GM12878 (cell line): ENCODE data around the gene CDK16. TPM values are rescaled to one million over a fixed set of nuclear protein-coding genes. Genes with fewer than 3 reads are reported as not detected.

Experiments
- ATAC-seq: fragments of 200-7000 bp; cut with Tn5 transposase; 3 replicates; pipeline ENCODE4 v1.9.1; 2020; ENCODE audit warnings: mild to moderate bottlenecking, moderate library complexity
- BruUV-seq: library from RNA; stranded (reverse); fragments of 400-500 nt; replicated peaks from 2 replicates; lab custom pipeline; 2021; lab: Mats Ljungman, UMichigan
- CTCF ChIA-PET: fragments of 300-600 bp; sonication (Branson Sonifier 250); formaldehyde crosslinking; extraction: SDS; loops from one replicate; lab custom pipeline; 2021; ENCODE audit warnings: inconsistent platforms; lab: Yijun Ruan, JAX
- POLR2A ChIA-PET: fragments of 350-600 bp; formaldehyde crosslinking; extraction: SDS; loops from one replicate; lab custom pipeline; 2021; ENCODE audit warnings: inconsistent platforms; lab: Charles Lee
- RAD21 ChIA-PET: fragments of 300-600 bp; sonication (Branson Sonifier 250); formaldehyde crosslinking; loops from one replicate; lab custom pipeline; 2023; ENCODE audit warnings: antibody characterized with exemption; ENCODE audit not compliant: unreplicated experiment; lab: Charles Lee
- SMC1A ChIA-PET: fragments of 300-600 bp; sonication (Branson Sonifier 250); formaldehyde crosslinking; loops from one replicate; lab custom pipeline; 2023; ENCODE audit not compliant: unreplicated experiment, uncharacterized antibody; lab: Charles Lee
- DNase-seq: peaks from one replicate; pipeline ENCODE4 v3.0.0-alpha.2; 2011; ENCODE audit warnings: low read depth, low spot score
- FAIRE-seq: peaks from 3 replicates; lab custom pipeline; 2011; peaks lifted over from hg19 to GRCh38; lab: Jason Lieb, UNC
- H2AFZ ChIP-seq: 2 replicates; pipeline ENCODE4 v1.6.0; 2011; ENCODE audit warnings: low read depth, low read length, control low read depth; ENCODE audit not compliant: control insufficient read depth
- H3K27ac ChIP-seq: 2 replicates; pipeline ENCODE4 v1.5.1; 2011; ENCODE audit warnings: control low read depth; ENCODE audit not compliant: control insufficient read depth, insufficient read depth
- H3K27me3 ChIP-seq, 2 experiments: replicated peaks in 1 of 2; 2 replicates each; pipeline versions ENCODE4 v1.6.0 to v1.6.1; 2011; ENCODE audit warnings: low read length in 1 of 2; ENCODE audit not compliant: control insufficient read depth in 2 of 2, insufficient read depth in 2 of 2
- H3K36me3 ChIP-seq, 2 experiments: 2 replicates each; pipeline ENCODE4 v1.5.1; 2011; ENCODE audit warnings: low read length in 1 of 2; ENCODE audit not compliant: control insufficient read depth in 2 of 2, insufficient read depth in 2 of 2
- H3K4me1 ChIP-seq: 2 replicates; pipeline ENCODE4 v1.6.1; 2011; ENCODE audit warnings: mild to moderate bottlenecking, low read length, moderate library complexity, mixed read lengths; ENCODE audit not compliant: control insufficient read depth, insufficient read depth
- H3K4me2 ChIP-seq: 2 replicates; pipeline ENCODE4 v1.6.0; 2011; ENCODE audit warnings: control low read depth; ENCODE audit not compliant: control insufficient read depth, insufficient read depth
- H3K4me3 ChIP-seq: fragments of 200-600 bp; sonication (generic); 2 replicates; pipeline ENCODE4 v1.5.1; 2016
- H3K79me2 ChIP-seq: 2 replicates; pipeline ENCODE4 v1.6.0; 2011; ENCODE audit warnings: low read length; ENCODE audit not compliant: control insufficient read depth, insufficient read depth
- H3K9ac ChIP-seq: 2 replicates; pipeline ENCODE4 v1.8.0; 2011; ENCODE audit warnings: low read length, control low read depth, mixed read lengths; ENCODE audit not compliant: control insufficient read depth, insufficient read depth
- H3K9me3 ChIP-seq: replicated peaks from 3 replicates; pipeline ENCODE4 v1.5.1; 2011; ENCODE audit warnings: mild to moderate bottlenecking, low read length; ENCODE audit not compliant: control insufficient read depth, insufficient read depth
- H4K20me1 ChIP-seq: 2 replicates; pipeline ENCODE4 v1.6.0; 2011; ENCODE audit not compliant: control insufficient read depth, insufficient read depth
- BACH1 ChIP-seq: fragments of 450-650 bp; IDR thresholded peaks from 2 replicates; pipeline ENCODE4 v1.6.1; 2017; ENCODE audit warnings: mild to moderate bottlenecking, borderline replicate concordance
- BMI1 ChIP-seq: fragments of 450-650 bp; IDR thresholded peaks from 2 replicates; pipeline ENCODE4 v1.6.1; 2016; ENCODE audit warnings: mild to moderate bottlenecking, moderate library complexity, borderline replicate concordance
- CBFB ChIP-seq: IDR thresholded peaks from 2 replicates; pipeline ENCODE4 v1.6.1; 2016; ENCODE audit warnings: antibody characterized with exemption, low read depth
- CHD4 ChIP-seq: fragments of 200-600 bp; sonication (generic); IDR thresholded peaks from 2 replicates; pipeline ENCODE4 v1.6.1; 2016; ENCODE audit warnings: mild to moderate bottlenecking
- CREB1 ChIP-seq: IDR thresholded peaks from 2 replicates; pipeline ENCODE4 v1.6.1; 2012; ENCODE audit warnings: low read depth, mild to moderate bottlenecking, inconsistent platforms
- EGR1 ChIP-seq, 2 experiments: IDR thresholded peaks; 1 replicate in 1 of 2; 2 replicates in 1 of 2; pipeline ENCODE4 v1.6.1; 2011 to 2012; ENCODE audit warnings: low read depth in 2 of 2, low read length in 2 of 2, borderline replicate concordance in 1 of 2, mild to moderate bottlenecking in 1 of 2, moderate library complexity in 1 of 2
- FOXM1 ChIP-seq: IDR thresholded peaks from 2 replicates; pipeline ENCODE4 v1.6.1; 2012; ENCODE audit warnings: low read depth, mild to moderate bottlenecking, inconsistent platforms, low read length, moderate library complexity
- GABPA ChIP-seq: IDR thresholded peaks from 2 replicates; pipeline ENCODE4 v1.6.1; 2014; ENCODE audit warnings: antibody characterized with exemption, low read depth, mild to moderate bottlenecking, inconsistent platforms
- IKZF1 ChIP-seq: fragments of 450-650 bp; conservative IDR thresholded peaks from 2 replicates; pipeline ENCODE4 v1.6.1; 2017; ENCODE audit warnings: antibody characterized with exemption, mild to moderate bottlenecking
- NR2C1 ChIP-seq: fragments of 450-650 bp; IDR thresholded peaks from 2 replicates; pipeline ENCODE4 v1.6.1; 2017; ENCODE audit warnings: antibody characterized with exemption, mild to moderate bottlenecking, moderate library complexity
- PML ChIP-seq: IDR thresholded peaks from 2 replicates; pipeline ENCODE4 v1.6.1; 2012; ENCODE audit warnings: low read length, inconsistent platforms
- POLR2A ChIP-seq: IDR thresholded peaks from 2 replicates; pipeline ENCODE4 v1.6.1; 2011; ENCODE audit warnings: low read depth, mild to moderate bottlenecking, low read length
- POU2F2 ChIP-seq: IDR thresholded peaks from 3 replicates; pipeline ENCODE4 v1.6.1; 2011; ENCODE audit warnings: low read depth, mild to moderate bottlenecking, low read length, borderline replicate concordance
- RAD51 ChIP-seq: fragments of 450-650 bp; IDR thresholded peaks from 2 replicates; pipeline ENCODE4 v1.6.1; 2016; ENCODE audit warnings: moderate library complexity, mild to moderate bottlenecking, inconsistent platforms
- SMAD1 ChIP-seq: fragments of 450-650 bp; IDR thresholded peaks from 2 replicates; pipeline ENCODE4 v1.6.1; 2018; ENCODE audit warnings: mild to moderate bottlenecking, low read depth; ENCODE audit not compliant: partially characterized antibody
- SPI1 ChIP-seq: IDR thresholded peaks from 2 replicates; pipeline ENCODE4 v1.6.1; 2011; ENCODE audit warnings: low read depth, mild to moderate bottlenecking, low read length, moderate library complexity, borderline replicate concordance; ENCODE audit not compliant: insufficient read depth
- TAF1 ChIP-seq: IDR thresholded peaks from 2 replicates; pipeline ENCODE4 v1.6.1; 2011; ENCODE audit warnings: mild to moderate bottlenecking, low read depth, low read length, borderline replicate concordance
- TCF3 ChIP-seq: IDR thresholded peaks from 2 replicates; pipeline ENCODE4 v1.6.1; 2012; ENCODE audit warnings: low read depth, mild to moderate bottlenecking, low read length, borderline replicate concordance; ENCODE audit not compliant: insufficient read depth
- YY1 ChIP-seq: IDR thresholded peaks from 2 replicates; pipeline ENCODE4 v1.6.1; 2011; ENCODE audit warnings: low read depth, mild to moderate bottlenecking, low read length
- WGBS: methylation state at CpG from one replicate; pipeline ENCODE4 v1.1.6; 2016; ENCODE audit warnings: low lambda C conversion rate; ENCODE audit not compliant: insufficient replicate concordance, insufficient coverage; ENCODE audit errors: missing lambda C conversion rate; 5-methylcytosine and 5-hydroxymethylcytosine counted together
- in situ Hi-C: fragments of 300-500 bp; cut with MboI; formaldehyde crosslinking; loops from 9 replicates; pipeline ENCODE4 v1.14.3; 2018; ENCODE audit warnings: mixed read lengths
- intact Hi-C: fragments of 100-400 bp; cut with micrococcal nuclease; formaldehyde crosslinking; loops from one replicate; pipeline ENCODE4 v1.14.2; 2022; ENCODE audit not compliant: unreplicated experiment
- polyA plus RNA-seq, 11 experiments: library from polyadenylated mRNA; depleted of rRNA in 4 of 11; unstranded in 6 of 11; stranded (reverse) in 5 of 11; fragments of >200 nt; fragmentation: Nextera tagmentation in 4 of 11; fragmentation: Illumina TruSeq in 1 of 11; extraction: Ambion mirVana in 4 of 11; extraction: Trizol in 1 of 11; gene quantifications; 1 replicate in 1 of 11; 2 replicates in 10 of 11; pipeline versions ENCODE4 v1.2.1 to v1.2.3, GENCODE V29; 2011 to 2016; ENCODE audit warnings: inconsistent platforms in 2 of 11, missing spikeins in 2 of 11, low read depth in 1 of 11
- total RNA-seq, 4 experiments: library from RNA; depleted of rRNA in 3 of 4; stranded (reverse); fragments of >200 nt in 3 of 4; fragmentation: Illumina TruSeq in 1 of 4; extraction: Trizol in 1 of 4; gene quantifications; 2 replicates each; pipeline versions ENCODE4 v1.2.1 to v1.2.3, GENCODE V29; 2013 to 2021
- TF ChIP-seq, protein P1 (sequence below): fragments of 450-650 bp; conservative IDR thresholded peaks from 2 replicates; pipeline ENCODE4 v1.6.1; 2017; ENCODE audit warnings: mild to moderate bottlenecking, moderate library complexity
- TF ChIP-seq, protein P2 (sequence below), 3 experiments: IDR thresholded peaks in 2 of 3; conservative IDR thresholded peaks in 1 of 3; 2 replicates each; pipeline ENCODE4 v1.5.1; 2011; ENCODE audit warnings: low read depth in 3 of 3, low read length in 3 of 3, mild to moderate bottlenecking in 3 of 3, control low read depth in 2 of 3, moderate library complexity in 2 of 3, inconsistent platforms in 1 of 3, mixed read lengths in 1 of 3; ENCODE audit not compliant: control insufficient read depth in 2 of 3, insufficient read depth in 1 of 3; ENCODE audit errors: extremely low read depth in 1 of 3

The CDK16 gene
- total and polyA plus RNA-seq, 10 of the 15 experiments (the other 5 are each of a cell fraction or from before 2014, with no cell fraction given): 2.4 to 75.1 (median 48.2) TPM

DNA sequence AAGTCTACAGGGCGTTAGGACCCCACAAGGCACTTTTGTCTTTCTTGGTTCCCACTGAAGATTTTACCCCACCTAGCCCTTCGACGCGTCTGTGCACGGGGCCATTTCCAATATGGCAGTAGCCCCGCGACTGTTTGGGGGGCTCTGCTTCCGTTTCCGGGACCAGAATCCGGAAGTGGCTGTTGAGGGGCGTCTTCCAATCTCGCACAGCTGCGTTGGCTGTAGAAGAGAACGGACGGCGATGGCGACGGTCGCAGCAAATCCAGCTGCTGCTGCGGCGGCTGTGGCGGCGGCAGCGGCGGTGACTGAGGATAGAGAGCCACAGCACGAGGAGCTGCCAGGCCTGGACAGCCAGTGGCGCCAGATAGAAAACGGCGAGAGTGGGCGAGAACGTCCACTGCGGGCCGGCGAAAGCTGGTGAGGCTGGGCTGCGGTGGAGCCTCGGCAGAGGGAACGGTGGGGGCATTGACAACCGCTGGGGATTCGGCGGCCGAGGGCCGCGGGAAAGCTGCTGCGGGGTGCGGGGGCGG lies 14.4 kb downstream of the CDK16 start, which contains the start of gene USP11:
Gene USP11 (plus strand): TSS at position 207 of the 530 bp plus-strand sequence. CDS start 35 bp downstream, at position 242.
- SMC1A ChIA-PET: interaction anchor here (1.3 to 1.6 kb wide), 2 partner anchors 15 to 152 kb away, joined by 3 to 6 read pairs; no protein-coding TSS in a partner anchor
- DNase-seq (no peak), ATAC-seq (peak; percentile 65), FAIRE-seq (no peak)
- 28% methylated on average over 44 of the region's 46 CpGs for WGBS
- H3K4me2 ChIP-seq: peak within 1 kb of the TSS; percentile 26; the same call in 1 of the 2 replicates
- RAD21 ChIA-PET: interaction anchor here (0.6 to 2.4 kb wide), 5 partner anchors 15 to 672 kb away, joined by 3 to 9 read pairs (median 5); partner anchors contain the start of gene CDK16
- H4K20me1 ChIP-seq: no peaks in the 10 kb centered on the region
- H3K9ac ChIP-seq: peak within 1 kb of the TSS; percentile 76
- peak within 1 kb of the TSS; percentile 16 for H2AFZ ChIP-seq
- POLR2A ChIA-PET: interaction anchor here (0.6 to 2.7 kb wide), 9 partner anchors 15 to 1452 kb away, joined by 3 to 29 read pairs (median 4); partner anchors contain the start of genes CDK16, NDUFB11 and RBM10
- no peaks in the 10 kb centered on the region for H3K27me3 ChIP-seq
- intact Hi-C loops (loop anchor here (2.0 to 5.0 kb wide), 2 partner anchors 129 to 250 kb away; partner anchors contain the start of gene ZNF41), in situ Hi-C loops (no loop called here)
- H3K79me2 ChIP-seq: peaks cover 16% of the 10 kb centered on the region
- H3K36me3 ChIP-seq: peaks cover 4 to 7% of the 10 kb centered on the region in 2 experiments; a peak in 2 of 4 replicates
- H3K4me3 ChIP-seq: peak within 1 kb of the TSS; percentile 68; the same call in 1 of the 2 replicates
- H3K9me3 ChIP-seq: no peaks in the 10 kb centered on the region
- H3K4me1 ChIP-seq: no peaks in the 10 kb centered on the region
- no TSS peak for BruUV-seq
- CTCF ChIA-PET: interaction anchor here (1.0 kb wide), 2 partner anchors 15 to 129 kb away, joined by 4 to 5 read pairs; partner anchors contain the start of gene CDK16
- H3K27ac ChIP-seq: peak within 1 kb of the TSS; percentile 79
- peak; percentile 64 for TF ChIP-seq NR2C1
- peak; percentile 59; the same call in 1 of the 2 replicates for TF ChIP-seq TCF3
- TF ChIP-seq PML: peak; percentile 62
- TF ChIP-seq GABPA: peak; percentile 85
- TF ChIP-seq BACH1: peak; percentile 57
- peak; percentile 35; the same call in 1 of the 2 replicates for TF ChIP-seq CREB1
- peak; percentile 94 for TF ChIP-seq YY1
- TF ChIP-seq, protein P1, sequence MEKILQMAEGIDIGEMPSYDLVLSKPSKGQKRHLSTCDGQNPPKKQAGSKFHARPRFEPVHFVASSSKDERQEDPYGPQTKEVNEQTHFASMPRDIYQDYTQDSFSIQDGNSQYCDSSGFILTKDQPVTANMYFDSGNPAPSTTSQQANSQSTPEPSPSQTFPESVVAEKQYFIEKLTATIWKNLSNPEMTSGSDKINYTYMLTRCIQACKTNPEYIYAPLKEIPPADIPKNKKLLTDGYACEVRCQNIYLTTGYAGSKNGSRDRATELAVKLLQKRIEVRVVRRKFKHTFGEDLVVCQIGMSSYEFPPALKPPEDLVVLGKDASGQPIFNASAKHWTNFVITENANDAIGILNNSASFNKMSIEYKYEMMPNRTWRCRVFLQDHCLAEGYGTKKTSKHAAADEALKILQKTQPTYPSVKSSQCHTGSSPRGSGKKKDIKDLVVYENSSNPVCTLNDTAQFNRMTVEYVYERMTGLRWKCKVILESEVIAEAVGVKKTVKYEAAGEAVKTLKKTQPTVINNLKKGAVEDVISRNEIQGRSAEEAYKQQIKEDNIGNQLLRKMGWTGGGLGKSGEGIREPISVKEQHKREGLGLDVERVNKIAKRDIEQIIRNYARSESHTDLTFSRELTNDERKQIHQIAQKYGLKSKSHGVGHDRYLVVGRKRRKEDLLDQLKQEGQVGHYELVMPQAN: peak; percentile 80
- peak; percentile 21; the same call in 1 of the 2 replicates for TF ChIP-seq SPI1
- no peak for TF ChIP-seq CHD4
- TF ChIP-seq EGR1 (IDR thresholded peaks at IDR 0.05; ENCODE audit: borderline replicate concordance in 1 of 2, low read depth in 2 of 2, low read length in 2 of 2): peak in 1 of 2 experiments; percentile 78; a peak in 2 of 3 replicates
- 0 out of 2 replicates have a peak, but pooled peaks have one; percentile 11 for TF ChIP-seq FOXM1
- peak; percentile 59 for TF ChIP-seq SMAD1
- TF ChIP-seq POU2F2: peak; percentile 43; the same call in 1 of the 3 replicates
- peak; percentile 95 for TF ChIP-seq POLR2A
- TF ChIP-seq RAD51: no peak
- TF ChIP-seq BMI1: no peak
- 0 out of 2 replicates have a peak, but pooled peaks have one; percentile 45 for TF ChIP-seq IKZF1
- TF ChIP-seq CBFB: 0 out of 2 replicates have a peak, but pooled peaks have one; percentile 19
- TF ChIP-seq, protein P2, sequence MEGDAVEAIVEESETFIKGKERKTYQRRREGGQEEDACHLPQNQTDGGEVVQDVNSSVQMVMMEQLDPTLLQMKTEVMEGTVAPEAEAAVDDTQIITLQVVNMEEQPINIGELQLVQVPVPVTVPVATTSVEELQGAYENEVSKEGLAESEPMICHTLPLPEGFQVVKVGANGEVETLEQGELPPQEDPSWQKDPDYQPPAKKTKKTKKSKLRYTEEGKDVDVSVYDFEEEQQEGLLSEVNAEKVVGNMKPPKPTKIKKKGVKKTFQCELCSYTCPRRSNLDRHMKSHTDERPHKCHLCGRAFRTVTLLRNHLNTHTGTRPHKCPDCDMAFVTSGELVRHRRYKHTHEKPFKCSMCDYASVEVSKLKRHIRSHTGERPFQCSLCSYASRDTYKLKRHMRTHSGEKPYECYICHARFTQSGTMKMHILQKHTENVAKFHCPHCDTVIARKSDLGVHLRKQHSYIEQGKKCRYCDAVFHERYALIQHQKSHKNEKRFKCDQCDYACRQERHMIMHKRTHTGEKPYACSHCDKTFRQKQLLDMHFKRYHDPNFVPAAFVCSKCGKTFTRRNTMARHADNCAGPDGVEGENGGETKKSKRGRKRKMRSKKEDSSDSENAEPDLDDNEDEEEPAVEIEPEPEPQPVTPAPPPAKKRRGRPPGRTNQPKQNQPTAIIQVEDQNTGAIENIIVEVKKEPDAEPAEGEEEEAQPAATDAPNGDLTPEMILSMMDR (IDR thresholded peaks at IDR 0.05 in 2 of 3, conservative IDR thresholded peaks at IDR 0.05 in 1 of 3; ENCODE audit: control insufficient read depth in 2 of 3, extremely low read depth in 1 of 3, insufficient read depth in 1 of 3, low read depth in 3 of 3, low read length in 3 of 3): no peak
- TF ChIP-seq TAF1: peak; percentile 78; the same call in 1 of the 2 replicates
